GM21737 (cell line): ENCODE results near the gene L3MBTL3.
"Not testable (repeated sequence)": the region's sequence is repeated elsewhere in the genome, so short reads cannot be mapped to it uniquely, and the experiment has no call there.

Source experiments
- ATAC-seq: cut with Tn5 transposase; IDR thresholded peaks from one replicate; pipeline ENCODE4 v1.9.1; 2021; ENCODE audit warnings: mild to moderate bottlenecking, moderate library complexity; ENCODE audit not compliant: unreplicated experiment

L3MBTL3 gene

DNA sequence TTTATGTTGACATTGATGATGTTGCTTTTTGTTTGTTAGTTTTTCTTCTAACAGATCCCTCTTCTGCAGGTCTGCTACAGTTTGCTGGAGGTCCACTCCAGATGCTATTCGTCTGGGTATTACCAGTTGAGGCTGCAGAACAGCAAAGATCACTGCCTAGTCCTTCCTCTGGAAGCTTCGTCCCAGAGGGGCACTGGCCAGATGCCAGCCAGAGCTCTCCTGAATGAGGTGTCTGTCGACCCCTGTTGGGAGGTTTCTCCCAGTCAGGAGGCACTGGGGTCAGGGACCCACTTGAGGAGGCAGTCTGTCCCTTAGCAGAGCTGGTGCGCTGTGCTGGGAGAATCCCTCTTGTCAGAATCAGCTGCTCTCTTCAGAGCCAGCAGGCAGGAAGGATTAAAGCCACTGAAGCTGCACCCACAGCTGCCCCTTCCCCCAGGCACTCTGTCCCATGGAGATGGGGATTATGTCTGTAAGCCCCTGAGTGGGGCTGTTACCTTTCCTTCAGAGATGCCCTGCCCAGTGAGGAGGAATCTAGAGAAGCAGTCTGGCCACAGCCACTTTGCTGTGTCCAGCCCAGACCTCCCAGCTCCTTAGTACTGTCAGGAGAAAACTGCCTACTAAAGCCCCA, 155.1 kb downstream of the L3MBTL3 start:
- not testable (repeated sequence) for ATAC-seq

DNA sequence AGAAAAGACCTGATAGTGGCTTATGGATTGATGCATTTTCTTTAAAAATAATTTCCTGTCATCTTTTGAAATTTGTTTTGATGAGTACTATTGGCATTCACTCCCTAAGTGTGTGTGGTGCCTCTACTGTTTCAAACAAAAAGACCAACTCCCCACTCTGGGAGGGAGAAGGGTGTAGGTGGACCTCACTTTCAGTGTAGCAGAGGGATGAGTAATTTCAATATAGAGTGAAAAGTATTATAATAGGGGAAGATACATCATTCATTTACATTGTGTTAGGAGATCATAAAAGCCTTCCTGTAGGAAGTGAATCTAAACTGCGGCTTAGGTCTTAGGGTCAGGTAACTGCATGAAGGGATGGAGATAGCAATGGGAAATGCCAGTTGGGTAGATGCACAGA, 158.0 kb downstream of the L3MBTL3 start:
- ATAC-seq: no peak

DNA sequence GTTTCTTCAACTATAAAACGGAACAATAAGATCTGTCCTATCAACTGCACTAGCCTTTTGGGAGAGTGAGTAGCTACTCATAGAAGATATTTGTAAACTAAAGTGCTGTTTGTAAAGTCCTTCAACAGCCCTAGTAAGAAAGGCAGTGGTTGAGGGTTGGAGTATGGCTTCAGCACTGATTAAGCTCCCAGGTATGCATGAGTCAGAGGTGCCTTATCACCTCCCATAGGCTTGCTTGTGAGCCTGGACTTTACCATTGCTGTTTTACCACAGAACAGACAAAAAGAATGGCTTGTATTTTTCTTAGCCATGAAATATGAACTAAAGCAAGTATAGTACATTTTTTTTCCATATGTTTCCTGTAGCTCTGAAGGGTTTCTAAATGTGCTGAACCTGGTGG, 160.3 kb downstream of the L3MBTL3 start:
- no peak for ATAC-seq

DNA sequence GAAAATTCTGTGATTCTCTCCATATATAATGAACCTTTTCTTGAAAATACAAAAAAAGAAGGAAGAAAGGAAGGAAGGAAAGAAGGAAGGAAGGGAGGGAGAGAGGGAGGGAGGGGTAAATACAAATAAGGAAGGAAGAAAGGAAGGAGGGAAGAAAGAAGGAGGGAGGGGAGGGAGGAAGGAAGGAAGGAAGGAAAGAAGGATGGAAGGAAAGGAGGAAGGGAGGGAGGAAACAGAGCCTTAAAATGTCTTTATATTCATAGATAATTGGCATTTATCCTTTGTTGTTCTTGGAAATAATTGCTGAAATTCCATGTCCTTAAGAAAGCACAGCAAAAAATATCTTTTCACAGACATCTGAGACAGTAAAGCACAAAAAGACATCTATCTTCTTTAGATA, 164.1 kb downstream of the L3MBTL3 start:
- ATAC-seq: no peak

DNA sequence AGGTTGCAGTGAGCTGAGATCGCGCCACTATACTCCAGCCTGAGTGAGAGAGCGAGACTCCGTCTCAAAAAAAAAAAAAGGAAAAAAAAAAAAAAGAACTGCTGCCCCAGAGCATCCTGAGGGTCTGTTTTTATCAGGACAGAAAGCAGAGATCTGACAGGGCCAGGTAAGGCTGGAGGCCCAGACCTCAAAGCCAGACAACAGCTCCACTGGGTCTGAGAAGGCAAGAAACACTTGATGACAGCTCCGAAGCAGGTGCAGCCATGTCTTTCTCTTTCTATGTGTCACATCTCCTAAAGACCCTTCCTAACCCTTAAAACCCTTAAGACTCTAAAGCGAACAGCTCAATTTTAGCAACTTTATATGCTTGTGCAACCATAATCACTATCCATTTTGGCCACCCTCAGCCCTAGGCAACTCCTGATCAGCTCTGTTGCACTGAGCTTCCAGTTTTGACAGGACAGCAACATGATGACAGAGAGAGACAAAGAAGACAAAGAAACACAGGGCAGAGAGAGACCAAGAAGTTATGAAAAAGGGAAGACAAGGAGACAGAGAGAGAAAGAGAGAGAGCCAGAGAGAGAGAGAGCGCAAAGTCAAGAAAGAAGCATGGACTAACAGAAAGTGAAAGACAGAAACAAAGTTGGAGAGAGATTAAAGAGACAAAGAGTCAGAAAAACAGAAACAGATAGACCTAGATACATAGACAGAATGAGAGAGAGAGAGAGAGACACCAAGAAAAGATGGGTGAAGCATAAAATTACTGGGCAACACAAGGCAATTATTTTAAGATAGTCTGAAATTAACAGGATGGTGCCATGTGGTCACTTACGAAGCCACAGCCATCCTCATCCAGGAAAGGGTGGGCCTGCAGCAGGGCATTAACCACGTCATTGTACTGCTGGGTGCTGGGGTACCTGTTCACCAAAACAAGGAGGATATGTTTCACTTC, 165.2 kb downstream of the L3MBTL3 start:
- ATAC-seq: no peak

DNA sequence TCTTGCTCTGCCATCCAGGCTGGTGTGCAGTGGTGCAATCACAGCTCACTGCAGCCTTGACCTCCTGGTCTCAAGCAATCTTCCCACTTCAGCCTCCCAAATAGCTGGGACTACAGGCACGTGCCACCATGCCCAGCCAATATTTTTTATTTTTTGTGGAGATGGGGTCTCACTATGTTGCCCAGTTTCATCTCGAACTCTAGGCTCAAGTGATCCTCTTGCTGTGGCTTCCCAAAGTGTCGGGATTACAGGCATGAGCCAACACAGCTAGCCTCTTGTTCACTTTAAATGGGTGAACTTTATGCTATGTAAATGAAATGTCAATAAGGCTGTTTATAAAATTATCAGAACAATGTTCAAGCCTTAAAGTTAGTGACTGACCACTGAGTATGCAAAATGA, 167.3 kb downstream of the L3MBTL3 start:
- no peak for ATAC-seq

DNA sequence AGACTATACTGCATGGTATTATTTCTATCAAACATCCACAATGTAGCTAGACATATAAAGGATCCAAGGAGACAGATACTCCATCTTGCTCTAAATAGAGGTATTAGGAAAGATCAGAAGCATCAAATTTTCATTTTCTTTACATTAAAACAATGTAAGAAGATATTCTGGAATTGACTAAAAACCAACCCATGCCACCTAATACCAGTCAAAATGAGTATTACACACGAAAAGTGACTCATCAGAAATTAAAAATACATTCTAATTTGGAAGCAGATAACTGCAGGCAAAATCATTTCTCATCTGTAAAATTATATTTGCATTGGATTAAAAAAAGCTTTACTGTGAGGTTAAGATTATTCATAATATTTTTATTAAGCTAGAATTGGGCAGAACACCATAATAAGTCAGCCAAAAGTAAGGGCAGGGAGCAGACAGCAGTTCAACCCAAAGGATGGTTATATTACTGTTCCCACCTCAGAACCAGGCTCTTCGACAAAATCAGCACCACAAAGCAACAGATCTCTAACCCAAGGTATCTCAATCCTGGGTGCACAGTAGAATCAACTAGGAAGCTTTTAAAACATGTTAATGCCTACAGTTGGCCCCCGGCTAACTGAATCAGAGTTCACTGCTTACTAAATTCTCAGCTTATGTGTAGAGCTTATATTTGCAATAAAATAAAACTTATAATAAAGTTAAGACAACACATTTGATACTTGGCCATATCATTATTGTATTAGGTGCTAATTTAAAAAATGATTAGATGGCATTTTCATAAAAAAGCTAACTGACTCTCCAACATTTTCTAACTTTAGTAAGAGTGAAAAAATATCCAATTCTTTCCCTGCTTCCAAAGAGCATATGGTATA, 169.2 kb downstream of the L3MBTL3 start:
- ATAC-seq: no peak

DNA sequence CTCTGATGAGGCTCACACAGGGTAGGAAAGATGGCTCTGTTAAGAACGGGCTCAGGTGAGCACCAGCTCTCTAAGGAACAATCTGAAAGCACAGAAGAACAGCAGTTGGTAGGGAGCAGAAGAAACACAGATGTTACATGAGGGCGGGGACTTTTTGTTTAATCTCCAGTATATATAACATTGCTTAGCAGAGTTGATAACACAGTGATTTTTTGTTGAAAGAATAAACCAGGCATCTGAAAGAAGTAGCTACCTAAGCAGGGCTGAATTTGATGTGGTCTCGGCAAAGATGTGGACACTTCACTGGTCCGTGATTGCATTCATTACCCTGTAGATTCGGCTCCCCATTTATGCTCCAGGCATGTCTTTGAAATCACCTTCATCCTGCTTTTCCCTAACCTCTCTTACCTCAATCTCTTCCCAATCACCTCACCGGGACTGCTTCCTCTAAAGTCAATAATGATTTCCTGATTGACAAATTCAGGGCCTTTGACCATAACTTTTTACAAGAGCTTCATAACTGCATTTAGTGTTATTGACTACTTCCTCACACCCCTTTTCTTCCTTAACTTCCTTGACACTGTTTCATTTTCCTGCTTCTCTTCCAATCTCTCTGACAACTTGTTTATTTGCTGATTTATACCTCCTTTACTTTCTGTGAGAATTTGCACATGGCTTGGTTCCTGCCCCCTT, 170.0 kb downstream of the L3MBTL3 start:
- no peak for ATAC-seq

DNA sequence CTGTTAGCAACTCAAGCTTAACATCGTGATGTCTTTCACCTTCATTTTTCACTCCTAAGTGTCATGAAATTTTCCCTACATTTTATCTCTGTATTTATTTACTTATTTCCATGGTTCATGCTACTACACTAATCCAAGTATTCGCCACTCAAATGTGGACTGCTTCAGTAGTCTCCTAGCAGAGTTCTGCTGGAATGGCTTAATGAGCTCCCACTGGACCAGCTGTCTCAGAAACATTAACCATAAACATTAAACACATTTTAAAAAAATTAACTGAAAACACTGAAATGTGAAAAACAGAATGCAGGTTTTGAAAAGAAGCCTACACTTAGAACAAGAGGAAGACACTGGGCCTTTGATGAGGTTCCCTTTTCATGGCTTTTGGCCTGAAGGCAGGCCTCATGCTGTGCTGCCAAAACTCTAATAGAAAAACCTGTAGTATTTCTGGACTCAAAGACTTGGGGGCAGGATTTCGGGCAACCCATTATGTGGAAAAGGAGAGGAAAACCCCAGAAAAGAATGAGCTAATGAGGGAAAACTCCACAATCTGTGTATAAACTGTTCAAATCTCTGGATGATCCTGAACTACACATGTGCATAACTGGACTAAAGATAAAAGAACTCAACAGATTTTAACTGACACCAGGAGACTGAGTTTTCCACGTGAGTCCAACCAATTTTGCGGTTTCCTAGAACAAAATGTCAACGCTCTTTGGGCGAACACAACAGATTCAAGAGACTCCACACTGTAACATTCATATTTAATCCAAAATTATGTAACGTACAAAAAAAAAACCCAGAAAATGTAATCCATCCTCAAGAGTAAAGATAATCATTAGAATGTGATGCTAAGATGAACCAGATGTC, 171.4 kb downstream of the L3MBTL3 start:
- no peak for ATAC-seq
